Gastrocnemius medialis (tissue), 4 donors: ENCODE data around the gene KRT38.

Source experiments
- POLR2A ChIP-seq, 2 donors: fragments of 450-650 bp; IDR thresholded peaks; one replicate each; pipeline ENCODE4 v1.6.1; 2017; ENCODE audit warnings: antibody characterized with exemption in 2 of 2, mild to moderate bottlenecking in 2 of 2, moderate library complexity in 2 of 2
- TF ChIP-seq, protein P1 (sequence below), 5 experiments: fragments of 450-650 bp in 3 of 5; fragments of 200-600 bp in 2 of 5; sonication (generic) in 2 of 5; IDR thresholded peaks in 4 of 5; conservative IDR thresholded peaks in 1 of 5; 1 replicate in 4 of 5; 2 replicates in 1 of 5; pipeline ENCODE4 v1.5.1; 2016 to 2019; ENCODE audit warnings: antibody characterized with exemption in 5 of 5, mild to moderate bottlenecking in 3 of 5, moderate library complexity in 3 of 5

DNA sequence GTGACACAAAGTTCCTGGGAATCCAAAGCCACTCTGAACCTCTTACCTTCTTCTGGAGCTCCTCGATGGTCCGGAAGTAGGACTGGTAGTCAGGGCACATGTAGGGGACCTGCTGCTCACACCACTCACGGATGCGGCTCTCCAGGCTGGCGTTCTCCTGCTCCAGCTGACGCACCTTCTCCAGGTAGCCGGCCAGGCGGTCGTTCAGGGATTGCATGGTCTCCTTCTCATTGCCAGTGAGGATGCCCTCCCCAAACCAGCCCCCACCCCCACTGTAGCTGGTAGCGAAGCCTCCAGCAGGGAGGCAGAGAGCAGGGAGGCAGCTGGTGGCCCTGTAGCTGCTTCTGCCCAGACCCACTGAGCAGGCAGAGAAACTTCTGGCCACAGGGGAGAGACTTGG, 39.8 kb upstream of the KRT38 start:
- TF ChIP-seq, protein P1, sequence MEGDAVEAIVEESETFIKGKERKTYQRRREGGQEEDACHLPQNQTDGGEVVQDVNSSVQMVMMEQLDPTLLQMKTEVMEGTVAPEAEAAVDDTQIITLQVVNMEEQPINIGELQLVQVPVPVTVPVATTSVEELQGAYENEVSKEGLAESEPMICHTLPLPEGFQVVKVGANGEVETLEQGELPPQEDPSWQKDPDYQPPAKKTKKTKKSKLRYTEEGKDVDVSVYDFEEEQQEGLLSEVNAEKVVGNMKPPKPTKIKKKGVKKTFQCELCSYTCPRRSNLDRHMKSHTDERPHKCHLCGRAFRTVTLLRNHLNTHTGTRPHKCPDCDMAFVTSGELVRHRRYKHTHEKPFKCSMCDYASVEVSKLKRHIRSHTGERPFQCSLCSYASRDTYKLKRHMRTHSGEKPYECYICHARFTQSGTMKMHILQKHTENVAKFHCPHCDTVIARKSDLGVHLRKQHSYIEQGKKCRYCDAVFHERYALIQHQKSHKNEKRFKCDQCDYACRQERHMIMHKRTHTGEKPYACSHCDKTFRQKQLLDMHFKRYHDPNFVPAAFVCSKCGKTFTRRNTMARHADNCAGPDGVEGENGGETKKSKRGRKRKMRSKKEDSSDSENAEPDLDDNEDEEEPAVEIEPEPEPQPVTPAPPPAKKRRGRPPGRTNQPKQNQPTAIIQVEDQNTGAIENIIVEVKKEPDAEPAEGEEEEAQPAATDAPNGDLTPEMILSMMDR (IDR thresholded peaks at IDR 0.05 in 4 of 5, conservative IDR thresholded peaks at IDR 0.05 in 1 of 5), result no peak
- no peak for TF ChIP-seq POLR2A (IDR thresholded peaks at IDR 0.05)
